ENCODE measurements around the gene MUC4. TPM values are rescaled to one million over a fixed set of nuclear protein-coding genes. Genes with fewer than 3 reads are reported as not detected.
"Not testable (repeated sequence)": the region's sequence is repeated elsewhere in the genome, so short reads cannot be mapped to it uniquely, and the experiment has no call there.

Gene MUC4
- total RNA-seq, 1 experiment from 2014 or later: 63.7 TPM

DNA sequence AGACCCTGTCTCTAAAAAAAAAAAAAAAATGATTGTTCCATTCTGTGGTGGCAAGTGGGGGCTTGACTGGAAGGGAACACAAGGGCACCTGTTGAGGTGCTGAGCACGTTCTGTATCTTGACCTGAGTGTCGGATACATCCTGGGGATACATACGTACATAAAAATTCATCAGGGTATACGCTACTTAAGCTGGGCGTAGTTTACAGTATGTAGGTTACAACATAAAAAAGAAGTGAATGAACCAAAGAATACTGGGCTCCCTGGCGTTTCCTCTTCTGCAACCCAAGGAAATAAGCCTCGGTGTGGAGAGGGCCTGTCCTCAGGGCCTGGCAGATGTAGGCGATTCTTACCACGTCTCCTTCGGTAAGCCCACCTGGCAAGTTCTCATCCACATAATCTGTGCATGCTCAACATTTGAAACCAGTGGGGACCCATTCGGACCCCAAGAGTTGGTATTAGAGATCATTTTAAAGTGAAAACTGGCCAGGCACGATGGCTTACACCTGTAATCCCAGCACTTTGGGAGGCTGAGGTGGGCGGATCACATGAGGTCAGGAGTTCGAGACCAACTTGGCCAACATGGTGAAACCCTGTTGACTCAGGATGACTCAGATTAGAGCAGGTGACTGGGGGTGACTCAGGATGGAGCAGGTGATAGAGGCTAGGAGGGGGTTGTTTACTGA is 96.0 kb downstream of the MUC4 start:
- peaks cover 69% of the 10 kb centered on the region for H3F3A ChIP-seq (ENCODE audit: insufficient read depth, low read depth)
- no peak overlapping the region for H2AFZ ChIP-seq
- peak; percentile 83 to 97 for DNase-seq
- no TSS peak for BruUV-seq (replicated peaks)
- 0 out of 2 replicates have a peak, but pooled peaks cover 4% of the 10 kb centered on the region for H3K36me3 ChIP-seq (ENCODE audit: low read depth)
- H4K20me1 ChIP-seq (ENCODE audit: insufficient read depth): no peaks in the 10 kb centered on the region
- H3K27me3 ChIP-seq (ENCODE audit: insufficient read depth, low read depth): no peaks in the 10 kb centered on the region
- H3K27ac ChIP-seq: peak overlapping the region; percentile 93
- peaks cover 63% of the 10 kb centered on the region for H3K4me1 ChIP-seq (replicated peaks; ENCODE audit: insufficient read depth)
- intact Hi-C loops (cut with micrococcal nuclease; ENCODE audit: unreplicated experiment): loop anchor here (1.0 to 2.0 kb wide), 2 partner anchors 17 to 131 kb away; no protein-coding TSS in a partner anchor
- no peaks in the 10 kb centered on the region for H3K9me3 ChIP-seq (ENCODE audit: insufficient read depth, low read depth)
- peak overlapping the region; percentile 63 for H3K4me2 ChIP-seq
- no peak for TF ChIP-seq EZH2 (IDR thresholded peaks at IDR 0.05; ENCODE audit: low read depth)
- TF ChIP-seq, protein P1, sequence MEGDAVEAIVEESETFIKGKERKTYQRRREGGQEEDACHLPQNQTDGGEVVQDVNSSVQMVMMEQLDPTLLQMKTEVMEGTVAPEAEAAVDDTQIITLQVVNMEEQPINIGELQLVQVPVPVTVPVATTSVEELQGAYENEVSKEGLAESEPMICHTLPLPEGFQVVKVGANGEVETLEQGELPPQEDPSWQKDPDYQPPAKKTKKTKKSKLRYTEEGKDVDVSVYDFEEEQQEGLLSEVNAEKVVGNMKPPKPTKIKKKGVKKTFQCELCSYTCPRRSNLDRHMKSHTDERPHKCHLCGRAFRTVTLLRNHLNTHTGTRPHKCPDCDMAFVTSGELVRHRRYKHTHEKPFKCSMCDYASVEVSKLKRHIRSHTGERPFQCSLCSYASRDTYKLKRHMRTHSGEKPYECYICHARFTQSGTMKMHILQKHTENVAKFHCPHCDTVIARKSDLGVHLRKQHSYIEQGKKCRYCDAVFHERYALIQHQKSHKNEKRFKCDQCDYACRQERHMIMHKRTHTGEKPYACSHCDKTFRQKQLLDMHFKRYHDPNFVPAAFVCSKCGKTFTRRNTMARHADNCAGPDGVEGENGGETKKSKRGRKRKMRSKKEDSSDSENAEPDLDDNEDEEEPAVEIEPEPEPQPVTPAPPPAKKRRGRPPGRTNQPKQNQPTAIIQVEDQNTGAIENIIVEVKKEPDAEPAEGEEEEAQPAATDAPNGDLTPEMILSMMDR (conservative IDR thresholded peaks at IDR 0.05): no peak
- no peak overlapping the region for H3K4me3 ChIP-seq
- H3K9me2 ChIP-seq (ENCODE audit: insufficient read depth): no peaks in the 10 kb centered on the region
- H3K79me2 ChIP-seq (ENCODE audit: low read depth): no peaks in the 10 kb centered on the region
- ChIA-PET POLR2A (ENCODE audit: unreplicated experiment) (interaction anchor here (0.6 to 0.7 kb wide), 4 partner anchors 12 to 874 kb away, joined by 3 to 4 read pairs (median 4); no protein-coding TSS in a partner anchor), CTCF (interaction anchor here (0.6 to 1.1 kb wide), 3 partner anchors 99 to 135 kb away, joined by 3 read pairs; no protein-coding TSS in a partner anchor)

DNA sequence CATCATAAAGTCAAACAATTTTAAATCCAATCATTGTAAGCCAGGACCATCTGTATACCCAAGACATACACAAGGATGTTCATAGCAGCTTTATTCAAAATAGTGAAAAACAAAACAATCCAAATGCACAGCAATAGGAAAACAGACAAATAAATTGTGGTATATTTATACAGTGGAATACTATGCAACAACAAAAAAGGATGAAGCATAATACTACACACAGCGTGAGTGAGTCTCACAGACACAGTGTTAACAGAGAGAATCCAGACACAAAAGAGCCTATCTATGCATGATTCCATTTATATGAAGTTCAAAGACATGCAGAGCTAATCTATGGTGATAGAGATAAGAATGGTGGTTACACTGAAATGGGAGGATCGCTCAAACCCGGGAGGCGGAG is 96.6 kb downstream of the MUC4 start:
- TF ChIP-seq EZH2 (IDR thresholded peaks at IDR 0.05; ENCODE audit: low read depth): no peak
- TF ChIP-seq, protein P1 (conservative IDR thresholded peaks at IDR 0.05): no peak
- POLR2A ChIA-PET (ENCODE audit: unreplicated experiment): no interaction called here
- CTCF ChIA-PET: interaction anchor here (0.6 kb wide), 2 partner anchors 100 to 123 kb away, joined by 3 read pairs; no protein-coding TSS in a partner anchor
- Histone ChIP-seq H3K9me3 (ENCODE audit: insufficient read depth, low read depth) (no peaks in the 10 kb centered on the region), H3K4me3 (no peak overlapping the region), H4K20me1 (ENCODE audit: insufficient read depth) (no peaks in the 10 kb centered on the region), H3F3A (ENCODE audit: insufficient read depth, low read depth) (peaks cover 63% of the 10 kb centered on the region), H3K36me3 (ENCODE audit: low read depth) (0 out of 2 replicates have a peak, but pooled peaks cover 4% of the 10 kb centered on the region), H3K4me2 (no peak overlapping the region), H3K4me1 (replicated peaks; ENCODE audit: insufficient read depth) (peaks cover 57% of the 10 kb centered on the region), H2AFZ (no peak overlapping the region), H3K27ac (peak overlapping the region; percentile 93), H3K9me2 (ENCODE audit: insufficient read depth) (no peaks in the 10 kb centered on the region), H3K79me2 (ENCODE audit: low read depth) (no peaks in the 10 kb centered on the region), H3K27me3 (ENCODE audit: insufficient read depth, low read depth) (no peaks in the 10 kb centered on the region)
- intact Hi-C loops (cut with micrococcal nuclease; ENCODE audit: unreplicated experiment): no loop called here
- no TSS peak for BruUV-seq (replicated peaks)
- DNase-seq: no peak

DNA sequence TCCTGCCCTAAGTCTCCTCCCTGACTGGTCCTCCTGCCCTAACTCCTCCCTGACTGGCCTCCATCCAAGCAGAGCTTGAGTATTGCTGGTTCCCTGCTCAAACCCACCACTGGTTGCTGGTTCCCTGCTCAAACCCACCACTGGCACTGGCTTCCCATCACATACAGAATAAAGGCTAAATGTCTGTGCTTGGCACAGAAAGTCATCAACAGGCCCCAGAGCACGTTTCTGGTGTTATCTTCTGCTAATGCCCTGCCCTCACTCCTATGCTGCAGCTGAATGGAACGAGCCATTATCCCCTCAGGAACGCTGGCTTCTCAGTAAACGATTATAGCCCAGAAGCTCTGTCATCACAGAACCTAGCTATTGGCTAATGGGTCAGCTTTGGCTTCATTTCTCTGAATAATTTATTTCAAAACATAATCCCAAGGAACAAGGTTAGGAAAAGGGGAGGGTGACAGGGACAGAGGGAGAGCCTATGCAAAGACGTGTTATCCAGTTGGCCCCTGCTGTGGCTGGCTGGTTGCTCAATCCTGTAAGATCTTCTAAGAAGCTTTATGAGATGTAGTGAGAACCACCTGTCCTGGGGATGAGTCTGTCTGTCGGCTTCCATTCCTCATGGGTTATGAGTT is 97.2 kb downstream of the MUC4 start:
- Histone ChIP-seq H3K4me1 (replicated peaks; ENCODE audit: insufficient read depth) (peaks cover 51% of the 10 kb centered on the region), H2AFZ (no peak overlapping the region), H3K36me3 (ENCODE audit: low read depth) (0 out of 2 replicates have a peak, but pooled peaks cover 4% of the 10 kb centered on the region), H3F3A (ENCODE audit: insufficient read depth, low read depth) (peaks cover 56% of the 10 kb centered on the region), H3K27ac (peak overlapping the region; percentile 93), H4K20me1 (ENCODE audit: insufficient read depth) (no peaks in the 10 kb centered on the region), H3K79me2 (ENCODE audit: low read depth) (no peaks in the 10 kb centered on the region), H3K9me3 (ENCODE audit: insufficient read depth, low read depth) (no peaks in the 10 kb centered on the region), H3K9me2 (ENCODE audit: insufficient read depth) (no peaks in the 10 kb centered on the region), H3K4me3 (no peak overlapping the region), H3K4me2 (no peak overlapping the region), H3K27me3 (ENCODE audit: insufficient read depth, low read depth) (no peaks in the 10 kb centered on the region)
- intact Hi-C loops (cut with micrococcal nuclease; ENCODE audit: unreplicated experiment): no loop called here
- peak in 1 of 2 experiments; percentile 49 for DNase-seq
- no TSS peak for BruUV-seq (replicated peaks)
- ChIA-PET CTCF (no interaction called here), POLR2A (ENCODE audit: unreplicated experiment) (no interaction called here)
- TF ChIP-seq, protein P1 (conservative IDR thresholded peaks at IDR 0.05): no peak
- no peak for TF ChIP-seq EZH2 (IDR thresholded peaks at IDR 0.05; ENCODE audit: low read depth)

DNA sequence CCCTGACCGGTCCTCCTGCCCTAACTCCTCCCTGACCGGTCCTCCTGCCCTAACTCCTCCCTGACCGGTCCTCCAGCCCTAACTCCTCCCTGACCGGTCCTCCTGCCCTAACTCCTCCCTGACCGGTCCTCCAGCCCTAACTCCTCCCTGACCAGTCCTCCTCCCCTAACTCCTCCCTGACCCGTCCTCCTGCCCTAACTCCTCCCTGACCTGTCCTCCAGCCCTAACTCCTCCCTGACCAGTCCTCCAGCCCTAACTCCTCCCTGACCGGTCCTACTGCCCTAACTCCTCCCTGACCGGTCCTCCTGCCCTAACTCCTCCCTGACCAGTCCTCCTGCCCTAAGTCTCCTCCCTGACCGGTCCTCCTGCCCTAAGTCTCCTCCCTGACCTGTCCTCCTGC is 98.6 kb downstream of the MUC4 start:
- H4K20me1 ChIP-seq (ENCODE audit: insufficient read depth); H3K9me3 ChIP-seq (ENCODE audit: insufficient read depth, low read depth); H3K36me3 ChIP-seq (ENCODE audit: low read depth); H3K9me2 ChIP-seq (ENCODE audit: insufficient read depth); H3K27ac ChIP-seq; POLR2A ChIA-PET (ENCODE audit: unreplicated experiment); H2AFZ ChIP-seq; H3K4me2 ChIP-seq; H3K27me3 ChIP-seq (ENCODE audit: insufficient read depth, low read depth); BruUV-seq (replicated peaks); CTCF ChIA-PET; H3K4me3 ChIP-seq; intact Hi-C loops (cut with micrococcal nuclease; ENCODE audit: unreplicated experiment); H3K79me2 ChIP-seq (ENCODE audit: low read depth); DNase-seq: not testable (repeated sequence)
- H3K4me1 ChIP-seq (replicated peaks; ENCODE audit: insufficient read depth): peaks cover 38% of the 10 kb centered on the region
- peaks cover 46% of the 10 kb centered on the region for H3F3A ChIP-seq (ENCODE audit: insufficient read depth, low read depth)

DNA sequence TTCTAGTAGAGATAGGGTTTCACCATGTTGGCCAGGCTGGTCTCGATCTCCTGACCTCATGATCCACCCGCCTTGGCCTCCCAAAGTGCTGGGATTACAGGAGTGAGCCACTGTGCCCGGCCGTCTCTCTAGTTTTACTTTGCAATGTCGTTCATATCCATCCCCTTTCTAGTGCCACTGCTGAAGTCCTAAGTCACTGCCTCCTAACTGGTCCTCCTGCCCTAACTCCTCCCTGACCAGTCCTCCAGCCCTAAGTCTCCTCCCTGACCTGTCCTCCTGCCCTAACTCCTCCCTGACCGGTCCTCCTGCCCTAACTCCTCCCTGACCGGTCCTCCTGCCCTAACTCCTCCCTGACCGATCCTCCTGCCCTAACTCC is 99.2 kb downstream of the MUC4 start:
- H3K9me2 ChIP-seq (ENCODE audit: insufficient read depth); H2AFZ ChIP-seq; H3K36me3 ChIP-seq (ENCODE audit: low read depth); H4K20me1 ChIP-seq (ENCODE audit: insufficient read depth); H3K27ac ChIP-seq; H3K27me3 ChIP-seq (ENCODE audit: insufficient read depth, low read depth); H3K79me2 ChIP-seq (ENCODE audit: low read depth); H3K9me3 ChIP-seq (ENCODE audit: insufficient read depth, low read depth); BruUV-seq (replicated peaks); intact Hi-C loops (cut with micrococcal nuclease; ENCODE audit: unreplicated experiment); H3K4me2 ChIP-seq; H3K4me3 ChIP-seq: not testable (repeated sequence)
- DNase-seq: peak in 1 of 2 experiments; percentile 37
- ChIA-PET CTCF (interaction anchor here (0.7 kb wide), 1 partner anchor 1352 kb away, joined by 3 read pairs; no protein-coding TSS in a partner anchor), POLR2A (ENCODE audit: unreplicated experiment) (interaction anchor here (0.6 kb wide), 1 partner anchor 25 kb away, joined by 3 read pairs; no protein-coding TSS in a partner anchor)
- Histone ChIP-seq H3K4me1 (replicated peaks; ENCODE audit: insufficient read depth) (peaks cover 31% of the 10 kb centered on the region), H3F3A (ENCODE audit: insufficient read depth, low read depth) (peaks cover 40% of the 10 kb centered on the region)

Data from PC-9 (cell line).